ENCODE results near the gene EPS15. TPM values are rescaled to one million over a fixed set of nuclear protein-coding genes. Genes with fewer than 3 reads are reported as not detected.

The EPS15 gene
- total RNA-seq, 4 donors from 2014 or later, result 49.8 to 84.3 (median 62.5) TPM

- H3K4me1 ChIP-seq, result peaks cover 13 to 31% (median 23%) of the 10 kb centered on the region in 4 donors
Observed at GRCh38 chr1:51499694-51500093, 19.4 kb downstream of the EPS15 start.

GRCh38 chr1:51498924-51499323 lies 20.1 kb downstream of the EPS15 start:
- Histone ChIP-seq H3K4me1 (peaks cover 20 to 38% (median 30%) of the 10 kb centered on the region in 4 donors), H3K27ac (replicated peaks in 1 of 4) (no peak overlapping the region), H3K9me3 (no peaks in the 10 kb centered on the region), H3K27me3 (no peaks in the 10 kb centered on the region), H3K36me3 (peaks cover 0 to 7% (median 0%) of the 10 kb centered on the region in 4 donors), H3K4me3 (no peak overlapping the region)
- TF ChIP-seq POLR2A (IDR thresholded peaks at IDR 0.05; ENCODE audit: low read depth) (no peak), EP300 (IDR thresholded peaks at IDR 0.05) (no peak), CTCF (IDR thresholded peaks at IDR 0.05) (no peak), POLR2AphosphoS5 (IDR thresholded peaks at IDR 0.05) (no peak)
- WGBS, result 100% methylated on average over 2 of the region's 2 CpGs
- no peak for DNase-seq (ENCODE audit: extremely low spot score)
- intact Hi-C loops (cut with DNase I), result no loop called here

More at GRCh38 chr1:51499694-51500093, 19.4 kb downstream of the EPS15 start:
- no peak overlapping the region for H3K4me3 ChIP-seq
- no peaks in the 10 kb centered on the region for H3K9me3 ChIP-seq
- WGBS, result 96% methylated on average over 2 of the region's 2 CpGs
- intact Hi-C loops (cut with DNase I), result no loop called here
- no peak for DNase-seq (ENCODE audit: extremely low spot score)
- no peaks in the 10 kb centered on the region for H3K27me3 ChIP-seq
- TF ChIP-seq POLR2AphosphoS5 (IDR thresholded peaks at IDR 0.05) (no peak), CTCF (IDR thresholded peaks at IDR 0.05) (no peak), EP300 (IDR thresholded peaks at IDR 0.05) (no peak), POLR2A (IDR thresholded peaks at IDR 0.05; ENCODE audit: low read depth) (no peak)
- H3K36me3 ChIP-seq, result peaks cover 0 to 7% (median 0%) of the 10 kb centered on the region in 4 donors
- no peak overlapping the region for H3K27ac ChIP-seq (replicated peaks in 1 of 4)

- no peak for DNase-seq (ENCODE audit: extremely low spot score)
- intact Hi-C loops (cut with DNase I), result no loop called here
- WGBS, result 97% methylated on average over 5 of the region's 5 CpGs
- H3K4me1 ChIP-seq, result peaks cover 20 to 40% (median 34%) of the 10 kb centered on the region in 4 donors
- H3K27me3 ChIP-seq, result no peaks in the 10 kb centered on the region
- no peak overlapping the region for H3K4me3 ChIP-seq
- no peak overlapping the region for H3K27ac ChIP-seq (replicated peaks in 1 of 4)
- H3K36me3 ChIP-seq, result peaks cover 0 to 5% (median 0%) of the 10 kb centered on the region in 4 donors
- H3K9me3 ChIP-seq, result no peaks in the 10 kb centered on the region
- TF ChIP-seq EP300 (IDR thresholded peaks at IDR 0.05) (no peak), CTCF (IDR thresholded peaks at IDR 0.05) (no peak), POLR2AphosphoS5 (IDR thresholded peaks at IDR 0.05) (no peak), POLR2A (IDR thresholded peaks at IDR 0.05; ENCODE audit: low read depth) (no peak)
Observed at GRCh38 chr1:51497340-51497739, 21.7 kb downstream of the EPS15 start.

- H3K4me3 ChIP-seq, result no peak overlapping the region
- no peaks in the 10 kb centered on the region for H3K27me3 ChIP-seq
- H3K27ac ChIP-seq (replicated peaks in 1 of 4), result no peak overlapping the region
- no peaks in the 10 kb centered on the region for H3K9me3 ChIP-seq
- intact Hi-C loops (cut with DNase I), result no loop called here
- H3K4me1 ChIP-seq, result peaks cover 32 to 64% (median 51%) of the 10 kb centered on the region in 4 donors
- WGBS, result 89% methylated on average over 1 of the region's 1 CpG
- TF ChIP-seq CTCF (IDR thresholded peaks at IDR 0.05) (no peak), EP300 (IDR thresholded peaks at IDR 0.05) (no peak), POLR2AphosphoS5 (IDR thresholded peaks at IDR 0.05) (no peak), POLR2A (IDR thresholded peaks at IDR 0.05; ENCODE audit: low read depth) (no peak)
- no peak for DNase-seq (ENCODE audit: extremely low spot score)
- no peaks in the 10 kb centered on the region for H3K36me3 ChIP-seq
Observed at GRCh38 chr1:51494138-51494830, 24.8 kb downstream of the EPS15 start.
